ENCODE results near the gene PCDHGA9. TPM values are rescaled to one million over a fixed set of nuclear protein-coding genes. Genes with fewer than 3 reads are reported as not detected.
"Not testable (repeated sequence)": the region's sequence is repeated elsewhere in the genome, so short reads cannot be mapped to it uniquely, and the experiment has no call there.

PCDHGA9 gene
- total RNA-seq, 4 donors from 2014 or later, result 1.9 to 17.3 (median 4.0) TPM

- Histone ChIP-seq H3K4me1 (no peaks in the 10 kb centered on the region), H3K27me3 (no peaks in the 10 kb centered on the region)
These were observed 4.0 kb upstream of the PCDHGA9 start for GRCh38 chr5:141398608-141399007.

DNA sequence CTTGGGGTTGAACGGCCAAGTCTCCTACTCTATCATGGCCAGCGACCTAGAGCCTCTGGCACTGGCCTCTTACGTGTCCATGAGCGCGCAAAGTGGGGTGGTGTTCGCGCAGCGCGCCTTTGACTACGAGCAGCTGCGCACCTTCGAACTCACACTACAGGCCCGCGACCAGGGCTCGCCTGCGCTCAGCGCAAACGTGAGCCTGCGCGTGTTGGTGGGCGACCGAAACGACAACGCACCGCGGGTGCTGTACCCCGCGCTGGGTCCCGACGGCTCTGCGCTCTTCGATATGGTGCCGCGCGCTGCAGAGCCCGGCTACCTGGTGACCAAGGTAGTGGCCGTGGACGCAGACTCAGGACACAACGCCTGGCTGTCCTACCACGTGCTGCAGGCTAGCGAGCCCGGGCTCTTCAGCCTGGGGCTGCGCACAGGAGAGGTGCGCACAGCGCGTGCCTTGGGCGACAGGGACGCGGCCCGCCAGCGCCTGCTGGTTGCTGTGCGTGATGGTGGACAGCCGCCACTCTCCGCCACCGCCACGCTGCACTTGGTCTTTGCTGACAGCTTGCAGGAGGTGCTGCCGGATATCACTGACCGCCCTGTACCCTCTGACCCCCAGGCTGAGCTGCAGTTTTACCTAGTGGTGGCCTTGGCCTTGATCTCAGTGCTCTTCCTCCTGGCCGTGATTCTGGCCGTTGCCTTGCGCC lies 2.9 kb upstream of the PCDHGA9 start:
- Histone ChIP-seq H3K27me3 (no peaks in the 10 kb centered on the region), H3K9me3 (peaks cover 0 to 53% (median 15%) of the 10 kb centered on the region in 4 donors), H3K36me3 (no peaks in the 10 kb centered on the region), H3K27ac (no peak overlapping the region), H3K4me3 (no peak overlapping the region), H3K4me1 (no peaks in the 10 kb centered on the region)
- TF ChIP-seq, protein P1, sequence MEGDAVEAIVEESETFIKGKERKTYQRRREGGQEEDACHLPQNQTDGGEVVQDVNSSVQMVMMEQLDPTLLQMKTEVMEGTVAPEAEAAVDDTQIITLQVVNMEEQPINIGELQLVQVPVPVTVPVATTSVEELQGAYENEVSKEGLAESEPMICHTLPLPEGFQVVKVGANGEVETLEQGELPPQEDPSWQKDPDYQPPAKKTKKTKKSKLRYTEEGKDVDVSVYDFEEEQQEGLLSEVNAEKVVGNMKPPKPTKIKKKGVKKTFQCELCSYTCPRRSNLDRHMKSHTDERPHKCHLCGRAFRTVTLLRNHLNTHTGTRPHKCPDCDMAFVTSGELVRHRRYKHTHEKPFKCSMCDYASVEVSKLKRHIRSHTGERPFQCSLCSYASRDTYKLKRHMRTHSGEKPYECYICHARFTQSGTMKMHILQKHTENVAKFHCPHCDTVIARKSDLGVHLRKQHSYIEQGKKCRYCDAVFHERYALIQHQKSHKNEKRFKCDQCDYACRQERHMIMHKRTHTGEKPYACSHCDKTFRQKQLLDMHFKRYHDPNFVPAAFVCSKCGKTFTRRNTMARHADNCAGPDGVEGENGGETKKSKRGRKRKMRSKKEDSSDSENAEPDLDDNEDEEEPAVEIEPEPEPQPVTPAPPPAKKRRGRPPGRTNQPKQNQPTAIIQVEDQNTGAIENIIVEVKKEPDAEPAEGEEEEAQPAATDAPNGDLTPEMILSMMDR (IDR thresholded peaks at IDR 0.05), result no peak
- TF ChIP-seq POLR2A (IDR thresholded peaks at IDR 0.05), result no peak
- DNase-seq, result no peak

More at GRCh38 chr5:141398608-141399007, 4.0 kb upstream of the PCDHGA9 start:
- no peak overlapping the region for H3K4me3 ChIP-seq
- no peak overlapping the region for H3K27ac ChIP-seq
- TF ChIP-seq, protein P1 (IDR thresholded peaks at IDR 0.05), result no peak
- TF ChIP-seq POLR2A (IDR thresholded peaks at IDR 0.05), result no peak
- no peak for DNase-seq
- peaks cover 0 to 59% (median 20%) of the 10 kb centered on the region in 4 donors for H3K9me3 ChIP-seq
- H3K36me3 ChIP-seq, result no peaks in the 10 kb centered on the region

DNA sequence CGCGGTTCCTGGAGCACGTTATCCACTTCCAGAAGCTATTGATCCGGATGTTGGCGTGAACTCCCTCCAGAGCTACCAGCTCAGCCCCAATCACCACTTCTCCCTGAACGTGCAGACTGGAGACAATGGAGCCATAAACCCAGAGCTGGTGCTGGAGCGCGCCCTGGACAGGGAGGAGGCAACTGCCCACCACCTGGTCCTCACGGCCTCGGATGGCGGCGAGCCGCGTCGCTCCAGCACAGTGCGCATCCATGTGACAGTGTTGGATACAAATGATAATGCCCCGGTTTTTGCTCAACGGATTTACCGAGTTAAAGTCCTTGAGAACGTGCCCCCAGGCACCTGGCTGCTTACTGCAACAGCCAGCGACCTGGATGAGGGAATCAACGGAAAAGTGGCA lies 809 bp downstream of the PCDHGA9 start:
- no peaks in the 10 kb centered on the region for H3K36me3 ChIP-seq
- H3K4me1 ChIP-seq, result no peaks in the 10 kb centered on the region
- DNase-seq, result no peak
- TF ChIP-seq, protein P1 (IDR thresholded peaks at IDR 0.05), result no peak
- TF ChIP-seq POLR2A (IDR thresholded peaks at IDR 0.05), result no peak
- no peak overlapping the region for H3K27ac ChIP-seq
- no peak overlapping the region for H3K4me3 ChIP-seq
- peaks cover 0 to 63% (median 14%) of the 10 kb centered on the region in 4 donors for H3K9me3 ChIP-seq
- H3K27me3 ChIP-seq, result no peaks in the 10 kb centered on the region

DNA sequence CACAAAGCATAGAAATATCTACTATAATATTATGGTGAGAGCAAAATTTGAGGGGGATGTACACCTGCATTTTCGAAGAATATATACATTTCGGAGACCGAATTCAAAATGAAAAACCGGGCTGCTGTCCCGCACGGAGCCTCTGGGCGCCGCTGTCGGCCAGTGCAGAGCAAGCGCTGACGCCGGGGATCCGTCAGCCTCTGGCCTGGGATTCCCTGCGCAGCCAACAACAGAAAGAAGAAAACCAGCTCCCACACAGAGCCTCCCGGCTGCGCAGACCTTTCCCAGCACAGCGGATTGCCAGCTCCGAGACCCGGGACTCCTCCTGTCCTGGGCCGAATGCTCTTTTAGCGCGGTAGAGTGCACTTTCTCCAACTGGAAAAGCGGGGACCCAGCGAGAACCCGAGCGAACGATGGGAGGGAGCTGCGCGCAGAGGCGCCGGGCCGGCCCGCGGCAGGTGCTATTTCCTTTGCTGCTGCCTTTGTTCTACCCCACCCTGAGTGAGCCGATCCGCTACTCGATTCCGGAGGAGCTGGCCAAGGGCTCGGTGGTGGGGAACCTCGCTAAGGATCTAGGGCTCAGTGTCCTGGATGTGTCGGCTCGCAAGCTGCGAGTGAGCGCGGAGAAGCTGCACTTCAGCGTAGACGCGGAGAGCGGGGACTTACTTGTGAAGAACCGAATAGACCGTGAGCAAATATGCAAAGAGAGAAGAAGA lies 5.4 kb downstream of the PCDHGA9 start, which contains the start of gene PCDHGB6:
TSS of gene PCDHGB6 (plus strand) at position 232 of the 716 bp plus-strand sequence. CDS start at position 414, 182 bp downstream.
- H3K4me1 ChIP-seq, H3K27ac ChIP-seq, DNase-seq, H3K36me3 ChIP-seq, H3K27me3 ChIP-seq: not testable (repeated sequence)
- TF ChIP-seq, protein P1 (IDR thresholded peaks at IDR 0.05), result peak in 4 of 6 experiments; percentile 25 to 53 (median 46)
- Histone ChIP-seq H3K4me3 (peak within 1 kb of the TSS in 2 of 4 donors; percentile 30 to 37), H3K9me3 (peaks cover 0 to 69% (median 13%) of the 10 kb centered on the region in 4 donors)

DNA sequence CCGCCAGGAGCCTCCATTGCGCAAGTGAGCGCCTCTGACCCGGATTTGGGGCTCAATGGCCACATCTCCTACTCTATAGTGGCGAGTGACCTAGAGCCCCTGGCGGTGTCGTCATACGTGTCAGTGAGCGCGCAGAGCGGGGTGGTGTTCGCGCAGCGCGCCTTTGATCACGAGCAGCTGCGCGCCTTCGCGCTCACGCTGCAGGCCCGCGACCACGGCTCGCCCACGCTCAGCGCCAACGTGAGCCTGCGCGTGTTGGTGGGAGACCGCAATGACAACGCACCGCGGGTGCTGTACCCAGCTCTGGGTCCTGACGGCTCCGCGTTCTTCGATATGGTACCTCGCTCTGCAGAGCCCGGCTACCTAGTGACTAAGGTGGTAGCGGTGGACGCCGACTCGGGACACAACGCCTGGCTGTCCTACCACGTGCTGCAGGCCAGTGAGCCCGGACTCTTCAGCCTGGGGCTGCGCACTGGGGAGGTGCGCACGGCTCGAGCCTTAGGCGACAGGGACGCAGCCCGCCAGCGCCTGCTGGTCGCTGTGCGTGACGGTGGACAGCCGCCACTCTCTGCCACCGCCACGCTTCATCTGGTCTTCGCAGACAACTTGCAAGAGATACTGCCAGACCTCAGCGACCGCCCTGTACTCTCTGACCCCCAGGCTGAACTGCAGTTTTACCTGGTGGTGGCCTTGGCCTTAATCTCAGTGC lies 7.2 kb downstream of the PCDHGA9 start:
- Histone ChIP-seq H3K9me3 (peaks cover 0 to 75% (median 13%) of the 10 kb centered on the region in 4 donors), H3K4me3 (no peak overlapping the region), H3K27me3 (no peaks in the 10 kb centered on the region), H3K27ac (no peak overlapping the region), H3K36me3 (no peaks in the 10 kb centered on the region), H3K4me1 (no peaks in the 10 kb centered on the region)
- DNase-seq, result no peak
- no peak for TF ChIP-seq POLR2A (IDR thresholded peaks at IDR 0.05)
- TF ChIP-seq, protein P1 (IDR thresholded peaks at IDR 0.05), result no peak

All from Peyer's patch (tissue), 4 donors.